Measurements from ENCODE around the gene ZNF571.

Gene ZNF571

GRCh38 chr19:37594304-37594981 lies at the start of gene ZNF571, which contains the start of gene ZNF540:
TSS of gene ZNF571 (minus strand) at chr19:37594792. CDS start at chr19:37586676, 8,116 bp downstream.
TSS of gene ZNF540 (plus strand) at chr19:37594876. CDS start at chr19:37598448, 3,572 bp downstream.
- DNase-seq (ENCODE audit: low read depth in 2 of 2), result peak; percentile 83 to 93

DNA sequence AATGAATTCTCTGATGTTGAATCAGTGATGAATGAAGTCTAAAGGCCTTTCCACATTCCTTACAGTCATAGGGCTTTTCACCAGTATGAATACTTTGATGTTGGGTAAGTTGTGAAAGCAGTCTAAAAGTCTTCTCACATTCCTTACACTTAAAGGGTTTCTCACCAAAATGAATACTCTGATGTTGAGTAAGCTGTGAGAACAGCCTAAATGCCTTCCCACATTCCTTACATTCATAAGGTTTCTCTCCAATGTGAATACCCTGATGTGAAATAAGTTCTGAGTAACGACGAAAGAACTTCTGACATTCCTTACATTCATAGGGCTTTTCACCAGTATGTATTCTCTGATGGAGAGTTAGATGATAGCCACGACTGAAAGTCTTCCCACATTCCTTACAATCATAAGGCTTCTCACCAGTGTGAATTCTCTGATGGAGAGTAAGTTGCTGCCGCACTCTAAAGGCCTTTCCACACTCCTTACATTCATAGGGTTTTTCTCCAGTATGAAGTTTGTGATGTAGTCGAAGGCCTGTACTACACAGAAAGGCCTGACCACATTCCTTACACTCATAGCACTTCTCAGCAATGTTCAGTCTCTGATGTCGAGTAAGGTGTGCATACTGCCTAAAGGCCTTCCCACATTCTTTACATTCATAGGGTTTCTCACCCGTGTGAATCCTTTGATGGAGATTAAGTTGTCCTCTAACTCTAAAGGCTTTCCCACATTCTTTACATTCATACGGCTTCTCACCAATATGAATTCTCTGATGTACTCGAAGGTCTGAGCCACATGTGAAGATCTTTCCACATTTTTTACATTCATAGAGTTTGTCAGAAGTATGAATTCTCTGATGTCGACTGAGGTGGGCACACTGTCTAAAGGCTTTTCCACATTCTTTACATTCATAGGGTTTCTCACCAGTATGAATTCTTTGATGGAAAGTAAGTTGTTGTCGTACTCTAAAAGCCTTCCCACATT lies 40.8 kb upstream of the ZNF571 start:
- DNase-seq (ENCODE audit: low read depth in 2 of 2), result no peak

- peak; percentile 32 to 38 for DNase-seq (ENCODE audit: low read depth in 2 of 2)
Measured at GRCh38 chr19:37594982-37595382, 390 bp upstream of the ZNF571 start.

DNA sequence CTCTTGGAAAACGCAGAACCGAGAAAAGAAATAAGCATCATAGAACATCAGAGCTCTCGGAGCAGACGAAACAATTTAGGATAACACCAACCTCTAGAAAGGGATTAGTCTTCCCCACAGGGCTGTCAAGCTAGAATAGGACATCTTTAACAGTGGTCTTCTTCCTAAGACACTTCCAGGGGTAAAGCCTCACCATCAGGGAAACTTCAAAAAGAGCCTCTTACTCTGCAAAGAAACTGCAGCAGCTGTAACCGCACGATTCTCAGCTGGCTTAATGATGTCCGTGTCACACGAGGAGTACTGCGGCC lies 642 bp downstream of the ZNF571 start:
- DNase-seq (ENCODE audit: low read depth in 2 of 2), result no peak

DNA sequence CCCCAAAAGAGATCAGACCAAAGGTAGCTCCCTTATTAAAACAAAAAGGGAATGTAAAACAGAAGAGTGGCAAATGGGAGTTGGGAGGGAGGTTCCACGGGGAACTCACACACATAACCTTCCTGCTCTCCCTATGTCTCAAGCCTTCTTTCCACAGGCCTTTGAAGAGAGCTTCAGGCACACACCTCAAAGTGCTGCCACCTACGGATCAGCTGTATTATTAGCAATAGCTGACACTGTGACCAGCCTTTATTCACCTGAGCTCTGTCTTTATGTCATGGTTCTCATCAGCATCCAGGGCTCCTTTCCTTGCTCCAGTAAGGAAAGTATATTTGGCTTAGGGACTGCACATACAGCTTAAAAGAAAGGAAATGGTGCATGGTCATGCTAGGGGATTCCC lies 11.3 kb downstream of the ZNF571 start:
- no peak for DNase-seq (ENCODE audit: low read depth in 2 of 2)

DNA sequence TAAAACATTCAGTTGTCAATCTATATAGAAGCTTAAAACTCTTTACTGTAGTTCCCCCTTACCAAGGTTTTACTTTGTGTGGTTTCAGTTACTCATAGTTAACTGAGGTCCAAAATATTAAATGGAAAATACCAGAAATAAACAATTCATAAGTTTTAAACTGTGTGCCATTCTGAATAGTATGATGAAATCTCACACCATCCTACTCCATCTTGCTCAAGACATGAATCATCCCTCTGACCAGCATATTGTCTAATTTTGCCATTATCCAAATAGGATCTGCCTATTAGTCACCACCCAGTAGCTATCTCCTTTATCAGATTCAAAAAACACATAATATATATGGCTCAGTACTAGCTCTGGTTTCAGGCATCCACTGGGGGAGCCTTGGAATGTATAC lies 22.4 kb downstream of the ZNF571 start:
- no peak for DNase-seq (ENCODE audit: low read depth in 2 of 2)

DNA sequence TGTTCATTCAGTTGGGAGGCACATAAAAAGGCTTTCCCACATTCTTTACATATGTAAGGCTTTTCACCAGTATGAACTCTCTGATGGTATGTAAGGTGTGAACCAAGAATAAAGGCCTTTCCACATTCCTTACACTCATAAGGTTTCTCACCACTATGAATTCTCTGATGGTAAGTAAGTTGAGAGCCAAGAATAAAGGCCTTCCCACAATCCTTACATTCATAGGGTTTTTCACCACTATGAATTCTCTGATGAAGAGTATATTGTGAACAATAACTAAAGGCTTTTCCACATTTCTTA lies 29.3 kb downstream of the ZNF571 start:
- no peak for DNase-seq (ENCODE audit: low read depth in 2 of 2)

- DNase-seq (ENCODE audit: low read depth in 2 of 2), result no peak
Measured at GRCh38 chr19:37564624-37565369, 29.8 kb downstream of the ZNF571 start.

- DNase-seq (ENCODE audit: low read depth in 2 of 2), result no peak
Measured at GRCh38 chr19:37563518-37563917, 31.1 kb downstream of the ZNF571 start.

DNA sequence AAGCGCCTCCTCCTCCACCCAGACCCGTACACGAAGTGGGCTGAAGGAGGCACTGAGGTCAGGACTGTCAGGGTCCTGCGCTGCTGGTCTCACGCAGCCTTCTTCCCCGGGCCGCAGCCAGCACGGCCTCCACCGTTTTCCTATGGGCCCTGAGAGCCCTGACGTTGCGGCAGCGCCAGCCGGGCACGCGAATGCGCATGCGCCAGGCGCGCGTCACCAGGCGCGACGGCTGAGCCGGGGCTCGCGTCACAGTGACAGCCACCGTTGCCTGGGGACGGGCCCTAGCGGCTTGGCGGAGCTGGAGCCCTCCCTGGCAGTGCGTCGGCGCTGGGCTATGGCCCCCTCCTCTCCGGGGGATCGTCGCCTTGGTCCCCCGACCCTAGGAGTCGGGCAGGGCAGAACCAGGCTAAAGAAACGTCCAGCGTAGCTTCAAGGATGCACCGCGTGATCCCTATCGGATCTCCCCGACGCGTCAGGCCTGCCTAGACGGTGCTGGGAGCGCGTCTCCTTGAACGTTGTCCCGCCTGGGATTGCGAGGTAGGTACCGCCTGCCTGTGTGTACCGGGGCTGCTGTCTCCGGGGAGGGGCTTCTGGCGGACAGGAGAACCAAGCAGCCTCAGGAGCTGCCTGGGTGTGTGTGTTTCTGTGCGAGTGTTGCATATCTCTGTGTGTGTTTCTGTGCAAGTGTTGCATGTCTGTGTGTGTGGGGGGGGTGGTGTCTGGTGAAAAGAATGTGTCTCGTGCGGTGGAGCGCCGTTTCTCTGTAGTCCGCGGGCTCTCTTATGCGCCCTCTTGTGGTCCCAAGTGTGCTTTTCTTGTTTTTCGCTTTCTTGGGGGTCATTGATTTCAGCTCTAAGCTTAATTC lies 43.2 kb downstream of the ZNF571 start:
- DNase-seq (ENCODE audit: low read depth in 2 of 2), result peak; percentile 19 to 51

DNA sequence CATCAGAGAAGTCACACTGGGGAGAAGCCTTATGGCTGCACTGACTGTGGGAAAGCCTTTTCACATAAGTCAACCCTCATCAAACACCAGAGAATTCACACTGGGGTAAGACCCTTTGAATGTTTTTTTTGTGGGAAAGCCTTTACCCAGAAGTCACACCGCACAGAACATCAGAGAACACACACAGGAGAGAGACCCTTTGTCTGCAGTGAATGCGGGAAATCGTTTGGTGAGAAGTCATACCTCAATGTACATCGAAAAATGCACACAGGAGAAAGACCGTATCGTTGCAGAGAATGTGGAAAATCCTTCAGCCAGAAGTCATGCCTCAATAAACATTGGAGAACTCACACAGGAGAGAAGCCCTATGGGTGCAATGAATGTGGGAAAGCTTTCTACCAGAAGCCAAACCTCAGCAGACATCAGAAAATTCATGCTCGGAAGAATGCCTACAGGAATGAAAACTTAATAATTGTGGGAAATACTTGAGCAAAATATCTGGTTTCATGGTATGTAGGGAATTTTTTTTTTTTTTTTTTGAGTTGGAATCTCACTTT lies 57.1 kb downstream of the ZNF571 start:
- no peak for DNase-seq (ENCODE audit: low read depth in 2 of 2)

- no peak for DNase-seq (ENCODE audit: low read depth in 2 of 2)
Measured at GRCh38 chr19:37519890-37520289, 74.7 kb downstream of the ZNF571 start.

Measured in stimulated activated CD4-positive, alpha-beta T cell treated with anti-CD3 and anti-CD28 coated beads, Interleukin-4, amount 100 ng/mL, for 48 hours (primary cell).